K562 (cell line): ENCODE measurements around the gene PPP2R2D. TPM values are rescaled to one million over a fixed set of nuclear protein-coding genes. Genes with fewer than 3 reads are reported as not detected.

Experiments used
- ATF1 ChIP-seq, 2 experiments: fragments of 450-650 bp in 1 of 2; IDR thresholded peaks; 2 replicates each; pipeline ENCODE4 v1.6.1; 2016; ENCODE audit warnings: missing compliant biosample characterization in 1 of 2, missing genetic modification characterization in 1 of 2
- ATF3 ChIP-seq, 2 experiments: fragments of 450-650 bp in 1 of 2; sonication (generic) in 1 of 2; formaldehyde crosslinking in 1 of 2; IDR thresholded peaks in 1 of 2; conservative IDR thresholded peaks in 1 of 2; 2 replicates each; pipeline versions ENCODE4 v1.6.1 to v1.8.1; 2016 to 2023; ENCODE audit warnings: mild to moderate bottlenecking in 2 of 2, moderate library complexity in 2 of 2, inconsistent platforms in 1 of 2, missing genetic modification reagents in 1 of 2
- ATF7 ChIP-seq: fragments of 450-650 bp; IDR thresholded peaks from 2 replicates; pipeline ENCODE4 v1.7.1; 2014; ENCODE audit warnings: mild to moderate bottlenecking, moderate library complexity
- CEBPG ChIP-seq, 3 experiments: fragments of 200-800 bp in 1 of 3; sonication (Bioruptor generic) in 1 of 3; sonication (generic) in 1 of 3; formaldehyde crosslinking in 1 of 3; IDR thresholded peaks in 2 of 3; conservative IDR thresholded peaks in 1 of 3; 2 replicates each; pipeline versions ENCODE4 v1.6.1 to v1.8.0; 2016 to 2022; ENCODE audit warnings: missing compliant biosample characterization in 2 of 3, missing genetic modification characterization in 2 of 3, mild to moderate bottlenecking in 1 of 3, missing genetic modification reagents in 1 of 3
- CREM ChIP-seq: IDR thresholded peaks from 2 replicates; pipeline ENCODE4 v1.6.1; 2014; ENCODE audit warnings: antibody characterized with exemption, low read depth
- EP400 ChIP-seq: fragments of 450-650 bp; IDR thresholded peaks from 2 replicates; pipeline ENCODE4 v1.6.1; 2017; ENCODE audit warnings: antibody characterized with exemption, mild to moderate bottlenecking, moderate library complexity
- FOXJ2 ChIP-seq: fragments of 200-800 bp; sonication (Bioruptor generic); IDR thresholded peaks from 2 replicates; pipeline ENCODE4 v1.6.1; 2016; ENCODE audit warnings: missing genetic modification characterization, missing compliant biosample characterization
- JUND ChIP-seq, 2 experiments: IDR thresholded peaks; 2 replicates in 1 of 2; 3 replicates in 1 of 2; pipeline ENCODE4 v1.6.1; 2011; ENCODE audit warnings: borderline replicate concordance in 2 of 2, low read depth in 2 of 2, low read length in 2 of 2, improper control_type of control experiment in 1 of 2, missing biosample characterization in 1 of 2, missing genetic modification characterization in 1 of 2, missing genetic modification reagents in 1 of 2
- PHF8 ChIP-seq: fragments of 200-600 bp; sonication (generic); IDR thresholded peaks from 2 replicates; pipeline ENCODE4 v1.6.1; 2012; ENCODE audit warnings: mixed run types, mild to moderate bottlenecking, inconsistent platforms, low read length, moderate library complexity, borderline replicate concordance
- SAFB2 ChIP-seq: fragments of 200-400 bp; formaldehyde crosslinking; IDR thresholded peaks from 2 replicates; pipeline ENCODE4 v1.6.1; 2018; ENCODE audit warnings: borderline replicate concordance, low read length, low read depth, moderate library complexity; ENCODE audit not compliant: severe bottlenecking
- SP2 ChIP-seq: IDR thresholded peaks from 2 replicates; pipeline ENCODE4 v1.6.1; 2011; ENCODE audit warnings: mild to moderate bottlenecking, low read depth, low read length, moderate library complexity; ENCODE audit not compliant: poor library complexity, severe bottlenecking; ENCODE audit errors: extremely low read depth
- TAF9B ChIP-seq: fragments of 450-650 bp; IDR thresholded peaks from 2 replicates; pipeline ENCODE4 v1.6.1; 2018; ENCODE audit warnings: mild to moderate bottlenecking; ENCODE audit not compliant: partially characterized antibody
- polyA plus RNA-seq, 8 experiments: library from polyadenylated mRNA; depleted of rRNA in 4 of 8; stranded (reverse) in 5 of 8; unstranded in 3 of 8; fragments of >200 nt; fragmentation: Nextera tagmentation in 2 of 8; fragmentation: Illumina TruSeq in 1 of 8; extraction: Ambion mirVana in 2 of 8; extraction: Trizol in 1 of 8; gene quantifications; 2 replicates each; pipeline versions ENCODE4 v1.2.1 to v1.2.3, GENCODE V29; 2011 to 2014; ENCODE audit warnings: inconsistent platforms in 1 of 8, missing spikeins in 1 of 8
- total RNA-seq, 7 experiments: library from RNA; depleted of rRNA in 6 of 7; stranded (reverse); fragments of >200 nt in 6 of 7; fragmentation: Illumina TruSeq in 2 of 7; extraction: Trizol in 2 of 7; gene quantifications; 2 replicates each; pipeline versions ENCODE4 v1.2.1 to v1.2.3, GENCODE V29; 2011 to 2021; ENCODE audit warnings: low replicate concordance in 1 of 7
- TF ChIP-seq, protein P1 (sequence below): fragments of 250-450 bp; sonication (Bioruptor Pico); IDR thresholded peaks from 2 replicates; pipeline ENCODE4 v1.9.0; 2021; ENCODE audit warnings: mild to moderate bottlenecking, inconsistent platforms
- TF ChIP-seq, protein P2 (sequence below): fragments of 250-450 bp; sonication (Bioruptor Pico); IDR thresholded peaks from 2 replicates; pipeline ENCODE4 v1.5.0; 2021
- TF ChIP-seq, protein P3 (sequence below): fragments of 250-450 bp; sonication (Bioruptor Pico); IDR thresholded peaks from 2 replicates; pipeline ENCODE4 v1.6.1; 2021; ENCODE audit warnings: mild to moderate bottlenecking
- TF ChIP-seq, protein P4 (sequence below): fragments of 250-450 bp; sonication (Bioruptor Pico); IDR thresholded peaks from 2 replicates; pipeline ENCODE4 v1.5.0; 2021; ENCODE audit warnings: mild to moderate bottlenecking, borderline replicate concordance

The PPP2R2D gene
- total and polyA plus RNA-seq, 9 of the 15 experiments (the other 6 are each of a cell fraction or from before 2014, with no cell fraction given): 1.9 to 37.0 (median 26.8) TPM

DNA sequence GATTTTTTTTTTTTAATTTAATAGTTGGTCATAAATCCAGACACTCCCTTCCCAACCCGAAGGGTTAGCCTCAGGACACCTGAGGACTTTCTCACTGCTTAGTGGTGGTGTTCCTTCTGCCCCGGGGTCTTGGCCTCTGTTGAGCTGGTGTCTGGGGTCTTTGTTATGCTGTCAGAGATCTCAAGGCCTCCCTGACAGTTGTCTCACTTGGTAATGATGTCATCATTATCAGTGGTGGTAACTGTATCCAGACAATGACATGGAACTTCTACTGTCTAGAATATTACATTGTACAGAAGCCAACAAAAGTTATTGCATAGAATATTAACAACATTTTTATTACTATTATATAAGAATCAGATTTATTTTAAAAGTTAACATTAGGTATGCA is 32.9 kb downstream of the PPP2R2D start (continued):
- TF ChIP-seq, protein P1, sequence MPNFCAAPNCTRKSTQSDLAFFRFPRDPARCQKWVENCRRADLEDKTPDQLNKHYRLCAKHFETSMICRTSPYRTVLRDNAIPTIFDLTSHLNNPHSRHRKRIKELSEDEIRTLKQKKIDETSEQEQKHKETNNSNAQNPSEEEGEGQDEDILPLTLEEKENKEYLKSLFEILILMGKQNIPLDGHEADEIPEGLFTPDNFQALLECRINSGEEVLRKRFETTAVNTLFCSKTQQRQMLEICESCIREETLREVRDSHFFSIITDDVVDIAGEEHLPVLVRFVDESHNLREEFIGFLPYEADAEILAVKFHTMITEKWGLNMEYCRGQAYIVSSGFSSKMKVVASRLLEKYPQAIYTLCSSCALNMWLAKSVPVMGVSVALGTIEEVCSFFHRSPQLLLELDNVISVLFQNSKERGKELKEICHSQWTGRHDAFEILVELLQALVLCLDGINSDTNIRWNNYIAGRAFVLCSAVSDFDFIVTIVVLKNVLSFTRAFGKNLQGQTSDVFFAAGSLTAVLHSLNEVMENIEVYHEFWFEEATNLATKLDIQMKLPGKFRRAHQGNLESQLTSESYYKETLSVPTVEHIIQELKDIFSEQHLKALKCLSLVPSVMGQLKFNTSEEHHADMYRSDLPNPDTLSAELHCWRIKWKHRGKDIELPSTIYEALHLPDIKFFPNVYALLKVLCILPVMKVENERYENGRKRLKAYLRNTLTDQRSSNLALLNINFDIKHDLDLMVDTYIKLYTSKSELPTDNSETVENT (CRISPR knock-in tag): no peak
- TF ChIP-seq CREM (0 out of 2 replicates have a peak, but pooled peaks have one; percentile 7), ATF7 (peak; percentile 90), PHF8 (no peak), SP2 (no peak), SAFB2 (no peak), TAF9B (no peak), ATF1 (CRISPR knock-in tag; IDR thresholded peaks at IDR 0.05) (no peak), ATF1 (tag; IDR thresholded peaks at IDR 0.05) (peak; percentile 44; the same call in 1 of the 2 replicates), CEBPG (CRISPR knock-in tag; IDR thresholded peaks at IDR 0.05) (no peak), CEBPG (tag; conservative IDR thresholded peaks at IDR 0.05 in 1 of 2, IDR thresholded peaks at IDR 0.05 in 1 of 2) (peak in 1 of 2 experiments; percentile 35; a peak in 1 of 4 replicates), FOXJ2 (tag) (no peak), ATF3 (IDR thresholded peaks at IDR 0.05) (peak; percentile 93), ATF3 (CRISPR knock-in tag; conservative IDR thresholded peaks at IDR 0.05) (no peak), EP400 (no peak), JUND (IDR thresholded peaks at IDR 0.05; ENCODE audit: borderline replicate concordance, low read depth, low read length) (peak; percentile 59; the same call in 1 of the 2 replicates), JUND (tag; IDR thresholded peaks at IDR 0.05; ENCODE audit: borderline replicate concordance, low read depth, low read length) (peak; percentile 33; the same call in 1 of the 3 replicates)
- TF ChIP-seq, protein P2, sequence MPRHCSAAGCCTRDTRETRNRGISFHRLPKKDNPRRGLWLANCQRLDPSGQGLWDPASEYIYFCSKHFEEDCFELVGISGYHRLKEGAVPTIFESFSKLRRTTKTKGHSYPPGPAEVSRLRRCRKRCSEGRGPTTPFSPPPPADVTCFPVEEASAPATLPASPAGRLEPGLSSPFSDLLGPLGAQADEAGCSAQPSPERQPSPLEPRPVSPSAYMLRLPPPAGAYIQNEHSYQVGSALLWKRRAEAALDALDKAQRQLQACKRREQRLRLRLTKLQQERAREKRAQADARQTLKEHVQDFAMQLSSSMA: no peak
- TF ChIP-seq, protein P3, sequence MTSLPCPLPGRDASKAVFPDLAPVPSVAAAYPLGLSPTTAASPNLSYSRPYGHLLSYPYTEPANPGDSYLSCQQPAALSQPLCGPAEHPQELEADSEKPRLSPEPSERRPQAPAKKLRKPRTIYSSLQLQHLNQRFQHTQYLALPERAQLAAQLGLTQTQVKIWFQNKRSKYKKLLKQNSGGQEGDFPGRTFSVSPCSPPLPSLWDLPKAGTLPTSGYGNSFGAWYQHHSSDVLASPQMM: no peak
- TF ChIP-seq, protein P4, sequence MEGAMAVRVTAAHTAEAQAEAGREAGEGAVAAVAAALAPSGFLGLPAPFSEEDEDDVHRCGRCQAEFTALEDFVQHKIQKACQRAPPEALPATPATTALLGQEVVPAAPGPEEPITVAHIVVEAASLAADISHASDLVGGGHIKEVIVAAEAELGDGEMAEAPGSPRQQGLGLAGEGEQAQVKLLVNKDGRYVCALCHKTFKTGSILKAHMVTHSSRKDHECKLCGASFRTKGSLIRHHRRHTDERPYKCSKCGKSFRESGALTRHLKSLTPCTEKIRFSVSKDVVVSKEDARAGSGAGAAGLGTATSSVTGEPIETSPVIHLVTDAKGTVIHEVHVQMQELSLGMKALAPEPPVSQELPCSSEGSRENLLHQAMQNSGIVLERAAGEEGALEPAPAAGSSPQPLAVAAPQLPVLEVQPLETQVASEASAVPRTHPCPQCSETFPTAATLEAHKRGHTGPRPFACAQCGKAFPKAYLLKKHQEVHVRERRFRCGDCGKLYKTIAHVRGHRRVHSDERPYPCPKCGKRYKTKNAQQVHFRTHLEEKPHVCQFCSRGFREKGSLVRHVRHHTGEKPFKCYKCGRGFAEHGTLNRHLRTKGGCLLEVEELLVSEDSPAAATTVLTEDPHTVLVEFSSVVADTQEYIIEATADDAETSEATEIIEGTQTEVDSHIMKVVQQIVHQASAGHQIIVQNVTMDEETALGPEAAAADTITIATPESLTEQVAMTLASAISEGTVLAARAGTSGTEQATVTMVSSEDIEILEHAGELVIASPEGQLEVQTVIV (CRISPR knock-in tag): no peak
